Measurements from ENCODE around the gene LYAR.
"Not testable (repeated sequence)": the region's sequence is repeated elsewhere in the genome, so short reads cannot be mapped to it uniquely, and the experiment has no call there.

DNA sequence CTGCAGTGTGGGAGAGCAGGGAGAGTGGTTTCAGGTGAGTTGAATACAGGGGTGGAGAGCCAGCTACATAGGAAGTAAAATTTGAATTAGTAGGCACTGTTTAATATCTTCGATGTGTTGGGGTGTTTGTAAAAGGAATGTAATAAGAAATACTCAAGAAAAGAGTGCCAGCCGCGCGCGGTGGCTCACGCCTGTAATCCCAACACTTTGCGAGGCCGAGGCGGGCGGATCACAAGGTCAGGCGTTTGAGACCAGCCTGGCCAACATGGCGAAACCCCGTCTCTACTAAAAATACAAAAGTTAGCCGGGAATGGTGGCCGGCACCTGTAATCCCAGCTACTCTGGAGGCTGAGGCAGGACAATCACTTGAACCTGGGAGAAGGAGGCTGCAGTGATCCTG is 40.6 kb downstream of the LYAR start:
- TF ChIP-seq, protein P1, sequence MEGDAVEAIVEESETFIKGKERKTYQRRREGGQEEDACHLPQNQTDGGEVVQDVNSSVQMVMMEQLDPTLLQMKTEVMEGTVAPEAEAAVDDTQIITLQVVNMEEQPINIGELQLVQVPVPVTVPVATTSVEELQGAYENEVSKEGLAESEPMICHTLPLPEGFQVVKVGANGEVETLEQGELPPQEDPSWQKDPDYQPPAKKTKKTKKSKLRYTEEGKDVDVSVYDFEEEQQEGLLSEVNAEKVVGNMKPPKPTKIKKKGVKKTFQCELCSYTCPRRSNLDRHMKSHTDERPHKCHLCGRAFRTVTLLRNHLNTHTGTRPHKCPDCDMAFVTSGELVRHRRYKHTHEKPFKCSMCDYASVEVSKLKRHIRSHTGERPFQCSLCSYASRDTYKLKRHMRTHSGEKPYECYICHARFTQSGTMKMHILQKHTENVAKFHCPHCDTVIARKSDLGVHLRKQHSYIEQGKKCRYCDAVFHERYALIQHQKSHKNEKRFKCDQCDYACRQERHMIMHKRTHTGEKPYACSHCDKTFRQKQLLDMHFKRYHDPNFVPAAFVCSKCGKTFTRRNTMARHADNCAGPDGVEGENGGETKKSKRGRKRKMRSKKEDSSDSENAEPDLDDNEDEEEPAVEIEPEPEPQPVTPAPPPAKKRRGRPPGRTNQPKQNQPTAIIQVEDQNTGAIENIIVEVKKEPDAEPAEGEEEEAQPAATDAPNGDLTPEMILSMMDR (conservative IDR thresholded peaks at IDR 0.05 in 1 of 2, IDR thresholded peaks at IDR 0.05 in 1 of 2; ENCODE audit: extremely low read depth in 1 of 2, insufficient read depth in 1 of 2, low read depth in 1 of 2, low read length in 2 of 2): not testable (repeated sequence)
- TF ChIP-seq EZH2 (IDR thresholded peaks at IDR 0.05; ENCODE audit: borderline replicate concordance, low read length): not testable (repeated sequence)
